Keratinocyte (primary cell): ENCODE results near the gene BCAS3.
"Not testable (repeated sequence)": the region's sequence is repeated elsewhere in the genome, so short reads cannot be mapped to it uniquely, and the experiment has no call there.

ENCODE experiments used
- CTCF ChIP-seq, 3 experiments: IDR thresholded peaks in 1 of 3; conservative IDR thresholded peaks in 1 of 3; optimal IDR thresholded peaks in 1 of 3; 2 replicates in 2 of 3; 3 replicates in 1 of 3; pipeline versions ENCODE3 to v1.5.1; 2011; ENCODE audit warnings: low read length in 3 of 3, mild to moderate bottlenecking in 3 of 3, moderate library complexity in 2 of 3, control low read depth in 1 of 3, inconsistent platforms in 1 of 3; ENCODE audit not compliant: insufficient read depth in 2 of 3; ENCODE audit errors: extremely low read depth in 1 of 3
- EZH2 ChIP-seq: IDR thresholded peaks from one replicate; pipeline ENCODE4 v1.6.1; 2012; ENCODE audit warnings: inconsistent platforms, mild to moderate bottlenecking, low read length, moderate library complexity

DNA sequence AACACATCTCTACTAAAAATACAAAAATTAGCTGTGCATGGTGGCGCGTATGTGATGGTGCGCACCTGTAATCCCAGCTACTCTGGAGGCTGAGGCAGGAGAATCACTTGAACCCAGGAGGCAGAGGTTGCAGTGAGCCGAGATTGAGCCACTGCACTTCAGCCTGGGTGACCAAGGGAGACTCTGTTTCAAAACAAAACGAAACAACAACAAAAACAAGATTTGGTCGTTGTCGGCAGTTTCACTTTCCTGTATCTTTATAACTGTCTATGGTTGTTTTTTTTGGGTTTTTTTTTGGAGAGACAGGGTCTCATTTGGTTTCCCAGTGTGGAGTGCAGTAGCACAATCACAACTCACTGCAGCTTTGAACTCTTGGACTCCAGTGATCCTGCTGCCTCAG lies 8.9 kb upstream of the BCAS3 start:
- TF ChIP-seq CTCF (optimal IDR thresholded peaks at IDR 0.05 in 1 of 3, IDR thresholded peaks at IDR 0.05 in 1 of 3, conservative IDR thresholded peaks at IDR 0.05 in 1 of 3; ENCODE audit: extremely low read depth in 1 of 3, insufficient read depth in 2 of 3, low read length in 3 of 3); EZH2: not testable (repeated sequence)
